Measurements from ENCODE around the gene TEDC1.

Gene TEDC1

GRCh38 chr14:105536691-105537579, 45.9 kb downstream of the TEDC1 start:
- TF ChIP-seq SIN3A (IDR thresholded peaks at IDR 0.05; ENCODE audit: borderline replicate concordance, insufficient read depth, low read length) (no peak), FOXP2 (optimal IDR thresholded peaks at IDR 0.05; ENCODE audit: borderline replicate concordance, extremely low read depth, extremely low read length, insufficient read depth) (no peak), POLR2AphosphoS5 (IDR thresholded peaks at IDR 0.05; ENCODE audit: low read depth, low read length) (no peak), REST (IDR thresholded peaks at IDR 0.05; ENCODE audit: insufficient read depth in 1 of 2, low read depth in 2 of 2, low read length in 2 of 2) (no peak), TAF1 (IDR thresholded peaks at IDR 0.05; ENCODE audit: borderline replicate concordance, insufficient read depth, low read length) (no peak)

GRCh38 chr14:105537580-105538474, 46.8 kb downstream of the TEDC1 start:
- no peak for TF ChIP-seq FOXP2 (optimal IDR thresholded peaks at IDR 0.05; ENCODE audit: borderline replicate concordance, extremely low read depth, extremely low read length, insufficient read depth)
- no peak for TF ChIP-seq SIN3A (IDR thresholded peaks at IDR 0.05; ENCODE audit: borderline replicate concordance, insufficient read depth, low read length)
- TF ChIP-seq POLR2AphosphoS5 (IDR thresholded peaks at IDR 0.05; ENCODE audit: low read depth, low read length): no peak
- TF ChIP-seq REST (IDR thresholded peaks at IDR 0.05; ENCODE audit: insufficient read depth in 1 of 2, low read depth in 2 of 2, low read length in 2 of 2): no peak
- TF ChIP-seq TAF1 (IDR thresholded peaks at IDR 0.05; ENCODE audit: borderline replicate concordance, insufficient read depth, low read length): no peak

GRCh38 chr14:105538481-105539049, 47.5 kb downstream of the TEDC1 start:
- TF ChIP-seq SIN3A (IDR thresholded peaks at IDR 0.05; ENCODE audit: borderline replicate concordance, insufficient read depth, low read length): no peak
- TF ChIP-seq REST (IDR thresholded peaks at IDR 0.05; ENCODE audit: insufficient read depth in 1 of 2, low read depth in 2 of 2, low read length in 2 of 2): no peak
- no peak for TF ChIP-seq POLR2AphosphoS5 (IDR thresholded peaks at IDR 0.05; ENCODE audit: low read depth, low read length)
- TF ChIP-seq FOXP2 (optimal IDR thresholded peaks at IDR 0.05; ENCODE audit: borderline replicate concordance, extremely low read depth, extremely low read length, insufficient read depth): no peak
- TF ChIP-seq TAF1 (IDR thresholded peaks at IDR 0.05; ENCODE audit: borderline replicate concordance, insufficient read depth, low read length): no peak

GRCh38 chr14:105540811-105541210, 49.8 kb downstream of the TEDC1 start:
- TF ChIP-seq SIN3A (IDR thresholded peaks at IDR 0.05; ENCODE audit: borderline replicate concordance, insufficient read depth, low read length) (no peak), POLR2AphosphoS5 (IDR thresholded peaks at IDR 0.05; ENCODE audit: low read depth, low read length) (no peak), FOXP2 (optimal IDR thresholded peaks at IDR 0.05; ENCODE audit: borderline replicate concordance, extremely low read depth, extremely low read length, insufficient read depth) (no peak), TAF1 (IDR thresholded peaks at IDR 0.05; ENCODE audit: borderline replicate concordance, insufficient read depth, low read length) (no peak), REST (IDR thresholded peaks at IDR 0.05; ENCODE audit: insufficient read depth in 1 of 2, low read depth in 2 of 2, low read length in 2 of 2) (no peak)
